HepG2 (cell line): ENCODE measurements around the gene AGPAT3. TPM values are rescaled to one million over a fixed set of nuclear protein-coding genes. Genes with fewer than 3 reads are reported as not detected.

Experiments
- ATAC-seq: fragments of 200-7000 bp; cut with Tn5 transposase; 3 replicates; pipeline ENCODE4 v1.9.1; 2020; ENCODE audit warnings: mild to moderate bottlenecking, moderate library complexity
- BruUV-seq: library from RNA; stranded (reverse); fragments of 400-500 nt; replicated peaks from 2 replicates; lab custom pipeline; 2021; lab: Mats Ljungman, UMichigan
- CTCF ChIA-PET: fragments of 300-600 bp; formaldehyde crosslinking; extraction: SDS; loops from one replicate; lab custom pipeline; 2021; ENCODE audit warnings: low total read pairs, inconsistent platforms, low intra/inter-chr PET ratio; lab: Yijun Ruan, JAX
- POLR2A ChIA-PET: fragments of 350-600 bp; sonication (Branson Sonifier 250); formaldehyde crosslinking; loops from one replicate; lab custom pipeline; 2020; ENCODE audit warnings: antibody characterized with exemption, inconsistent platforms; lab: Yijun Ruan, JAX
- DNase-seq: peaks from one replicate; pipeline ENCODE4 v3.0.0-alpha.2; 2015; ENCODE audit warnings: low spot score
- FAIRE-seq: peaks from 3 replicates; lab custom pipeline; 2011; peaks lifted over from hg19 to GRCh38; lab: Jason Lieb, UNC
- H2AFZ ChIP-seq: one replicate; pipeline ENCODE4 v1.6.1; 2011; ENCODE audit warnings: low read length, inconsistent platforms
- H3K27ac ChIP-seq: fragments of 300-600 bp; 3 replicates; pipeline ENCODE4 v1.8.0; 2011; ENCODE audit warnings: mixed run types, mild to moderate bottlenecking, mixed read lengths, low read length, inconsistent platforms; ENCODE audit not compliant: insufficient read depth; ENCODE audit errors: extremely low read length
- H3K27me3 ChIP-seq, 2 experiments: fragments of 200-600 bp in 1 of 2; 2 replicates in 1 of 2; 3 replicates in 1 of 2; pipeline versions ENCODE4 v1.6.0 to v1.8.0; 2011; ENCODE audit warnings: low read length in 2 of 2, mild to moderate bottlenecking in 2 of 2, moderate library complexity in 2 of 2, inconsistent platforms in 1 of 2; ENCODE audit not compliant: insufficient read depth in 2 of 2, control insufficient read depth in 1 of 2
- H3K36me3 ChIP-seq, 2 experiments: fragments of 200-600 bp in 1 of 2; replicated peaks in 1 of 2; 2 replicates in 1 of 2; 3 replicates in 1 of 2; pipeline versions ENCODE4 v1.5.1 to v1.8.0; 2011; ENCODE audit warnings: low read length in 2 of 2, inconsistent platforms in 1 of 2; ENCODE audit not compliant: insufficient read depth in 2 of 2, control insufficient read depth in 1 of 2
- H3K4me1 ChIP-seq: 2 replicates; pipeline ENCODE4 v1.5.1; 2012; ENCODE audit warnings: low read length, inconsistent platforms; ENCODE audit not compliant: insufficient read depth
- H3K4me2 ChIP-seq: 2 replicates; pipeline ENCODE4 v1.6.0; 2011; ENCODE audit warnings: low read depth, low read length, inconsistent platforms
- H3K4me3 ChIP-seq, 3 experiments: fragments of 200-600 bp in 1 of 3; sonication (generic), shearing (Covaris generic) in 1 of 3; replicated peaks in 1 of 3; 2 replicates each; pipeline ENCODE4 v1.5.1; 2011 to 2016; ENCODE audit warnings: low read length in 3 of 3, inconsistent platforms in 2 of 3, low read depth in 2 of 3, mild to moderate bottlenecking in 2 of 3, control low read depth in 1 of 3, mixed read lengths in 1 of 3; ENCODE audit not compliant: insufficient read depth in 1 of 3
- H3K79me2 ChIP-seq: one replicate; pipeline ENCODE4 v1.6.1; 2011; ENCODE audit warnings: low read length, inconsistent platforms; ENCODE audit not compliant: insufficient read depth
- H3K9ac ChIP-seq: 2 replicates; pipeline ENCODE4 v1.6.0; 2011; ENCODE audit warnings: mild to moderate bottlenecking, low read depth, low read length, inconsistent platforms; ENCODE audit not compliant: insufficient read depth
- H3K9me3 ChIP-seq: 2 replicates; pipeline ENCODE4 v1.5.1; 2012; ENCODE audit warnings: mild to moderate bottlenecking, low read length
- H4K20me1 ChIP-seq: 2 replicates; pipeline ENCODE4 v1.6.0; 2011; ENCODE audit warnings: inconsistent platforms, mild to moderate bottlenecking, low read length, moderate library complexity; ENCODE audit not compliant: insufficient read depth
- ELK4 ChIP-seq: sonication (generic); formaldehyde crosslinking; IDR thresholded peaks from 2 replicates; pipeline ENCODE4 v1.9.0; 2021; ENCODE audit warnings: missing genetic modification reagents, borderline replicate concordance
- ERF ChIP-seq: IDR thresholded peaks from 2 replicates; pipeline ENCODE4 v1.6.1; 2018; ENCODE audit warnings: missing biosample characterization, missing genetic modification reagents
- FOXA1 ChIP-seq, 2 experiments: fragments of 450-650 bp in 1 of 2; sonication (generic) in 1 of 2; formaldehyde crosslinking in 1 of 2; IDR thresholded peaks; 2 replicates each; pipeline versions ENCODE4 v1.4.0 to v1.6.1; 2016 to 2020; ENCODE audit warnings: missing genetic modification reagents in 1 of 2
- HDAC1 ChIP-seq: sonication (generic); formaldehyde crosslinking; IDR thresholded peaks from 2 replicates; pipeline ENCODE4 v1.5.1; 2020; ENCODE audit warnings: mild to moderate bottlenecking, missing genetic modification reagents
- KLF11 ChIP-seq: IDR thresholded peaks from 2 replicates; pipeline ENCODE4 v1.6.1; 2016; ENCODE audit warnings: missing compliant biosample characterization
- MTA1 ChIP-seq: sonication (generic); formaldehyde crosslinking; IDR thresholded peaks from 2 replicates; pipeline ENCODE4 v1.4.0; 2020; ENCODE audit warnings: missing genetic modification reagents, mild to moderate bottlenecking, borderline replicate concordance
- RXRA ChIP-seq: sonication (generic); formaldehyde crosslinking; IDR thresholded peaks from 2 replicates; pipeline ENCODE4 v1.5.1; 2020; ENCODE audit warnings: missing genetic modification reagents
- SIX4 ChIP-seq: sonication (generic); formaldehyde crosslinking; IDR thresholded peaks from 2 replicates; pipeline ENCODE4 v1.4.0; 2020; ENCODE audit warnings: missing genetic modification reagents
- TCF7 ChIP-seq: sonication (generic); IDR thresholded peaks from 2 replicates; pipeline ENCODE4 v1.6.1; 2016; ENCODE audit warnings: antibody characterized with exemption, low read depth
- TMF1 ChIP-seq: sonication (generic); formaldehyde crosslinking; IDR thresholded peaks from 2 replicates; pipeline ENCODE4 v1.8.1; 2022; ENCODE audit warnings: low read depth, missing genetic modification reagents
- ZFP62 ChIP-seq: sonication (generic); formaldehyde crosslinking; IDR thresholded peaks from 2 replicates; pipeline ENCODE4 v1.4.0; 2020; ENCODE audit warnings: missing genetic modification reagents
- ZFX ChIP-seq: sonication (generic); formaldehyde crosslinking; IDR thresholded peaks from 2 replicates; pipeline ENCODE4 v1.4.0; 2020; ENCODE audit warnings: mild to moderate bottlenecking, low read depth, missing genetic modification reagents, moderate library complexity
- ZKSCAN5 ChIP-seq: sonication (generic); formaldehyde crosslinking; IDR thresholded peaks from 2 replicates; pipeline ENCODE4 v1.5.1; 2020; ENCODE audit warnings: mild to moderate bottlenecking, missing genetic modification reagents
- WGBS: methylation state at CpG from one replicate; pipeline ENCODE4 v1.1.6; 2017; ENCODE audit warnings: low lambda C conversion rate; 5-methylcytosine and 5-hydroxymethylcytosine counted together
- in situ Hi-C: cut with HindIII; loops from 2 replicates; pipeline ENCODE4 v1.10.0; 2017; ENCODE audit warnings: low pct_unique_long_range_greater_than_20kb; ENCODE audit not compliant: extremely low pct_ligation_motif_present
- intact Hi-C: fragments of 100-400 bp; cut with micrococcal nuclease; formaldehyde crosslinking; loops from one replicate; pipeline ENCODE4 v1.10.0; 2022; ENCODE audit not compliant: unreplicated experiment
- polyA plus RNA-seq, 8 experiments: library from polyadenylated mRNA; depleted of rRNA in 3 of 8; stranded (reverse) in 7 of 8; unstranded in 1 of 8; fragments of >200 nt; fragmentation: Illumina TruSeq in 4 of 8; extraction: Trizol in 4 of 8; gene quantifications; 2 replicates each; pipeline versions ENCODE4 v1.2.1 to v1.2.3, GENCODE V29; 2011 to 2016; ENCODE audit warnings: low read depth in 4 of 8, missing spikeins in 1 of 8, mixed read lengths in 1 of 8; ENCODE audit not compliant: insufficient read depth in 1 of 8
- total RNA-seq, 5 experiments: library from RNA; depleted of rRNA; stranded (reverse); fragments of >200 nt; fragmentation: Illumina TruSeq; extraction: Trizol; gene quantifications; 2 replicates each; pipeline ENCODE4 v1.2.3, GENCODE V29; 2016; ENCODE audit warnings: low read depth in 1 of 5
- TF ChIP-seq, protein P1 (sequence below): sonication (generic); formaldehyde crosslinking; IDR thresholded peaks from 2 replicates; pipeline ENCODE4 v1.5.1; 2020; ENCODE audit warnings: mild to moderate bottlenecking, missing genetic modification reagents, moderate library complexity
- TF ChIP-seq, protein P2 (sequence below): sonication (generic); formaldehyde crosslinking; IDR thresholded peaks from 2 replicates; pipeline ENCODE4 v1.5.0; 2020; ENCODE audit warnings: mild to moderate bottlenecking, low read depth, missing genetic modification reagents, borderline replicate concordance
- TF ChIP-seq, protein P3 (sequence below): sonication (generic); formaldehyde crosslinking; IDR thresholded peaks from 2 replicates; pipeline ENCODE4 v1.5.1; 2020; ENCODE audit warnings: mild to moderate bottlenecking, missing genetic modification reagents, borderline replicate concordance

Gene AGPAT3
- total and polyA plus RNA-seq, 2 of the 13 experiments (the other 11 are each of a cell fraction or from before 2014, with no cell fraction given): 32.2 to 54.4 TPM

GRCh38 chr21:44010429-44010828 is 145.4 kb downstream of the AGPAT3 start:
- Histone ChIP-seq H3K4me2 (peak overlapping the region; percentile 81), H3K36me3 (no peaks in the 10 kb centered on the region), H3K27ac (no peak overlapping the region), H3K4me1 (peaks cover 50% of the 10 kb centered on the region), H4K20me1 (0 out of 2 replicates have a peak, but pooled peaks cover 9% of the 10 kb centered on the region), H3K9ac (0 out of 2 replicates have a peak overlapping the region, but pooled peaks have one; percentile 5), H3K27me3 (no peaks in the 10 kb centered on the region; a peak in 1 of 5 replicates), H2AFZ (no peak overlapping the region), H3K4me3 (peak overlapping the region in 1 of 3 experiments; percentile 83; a peak in 3 of 6 replicates), H3K79me2 (peaks cover 30% of the 10 kb centered on the region), H3K9me3 (no peaks in the 10 kb centered on the region)
- CTCF ChIA-PET: no interaction called here
- ATAC-seq (peak; percentile 65), FAIRE-seq (no peak), DNase-seq (peak; percentile 69)
- 7% methylated on average over 7 of the region's 9 CpGs for WGBS
- in situ Hi-C loops: no loop called here
- intact Hi-C loops: no loop called here
- no TSS peak for BruUV-seq
- POLR2A ChIA-PET: interaction anchor here (0.7 kb wide), 1 partner anchor 148 kb away, joined by 3 read pairs; no protein-coding TSS in a partner anchor
- TF ChIP-seq HDAC1 (CRISPR knock-in tag) (0 out of 2 replicates have a peak, but pooled peaks have one; percentile 44), RXRA (peak; percentile 63; the same call in 1 of the 2 replicates), FOXA1 (IDR thresholded peaks at IDR 0.05) (no peak), FOXA1 (CRISPR knock-in tag; IDR thresholded peaks at IDR 0.05) (peak; percentile 43; the same call in 1 of the 2 replicates), ZKSCAN5 (peak; percentile 71; the same call in 1 of the 2 replicates), ZFX (CRISPR knock-in tag) (peak; percentile 59; the same call in 1 of the 2 replicates), KLF11 (CRISPR knock-in tag) (no peak), TCF7 (no peak), ERF (peak; percentile 34; the same call in 1 of the 2 replicates), ZFP62 (no peak), TMF1 (CRISPR knock-in tag) (no peak), SIX4 (no peak), ELK4 (CRISPR knock-in tag) (no peak), MTA1 (peak; percentile 21; the same call in 1 of the 2 replicates)
- TF ChIP-seq, protein P1, sequence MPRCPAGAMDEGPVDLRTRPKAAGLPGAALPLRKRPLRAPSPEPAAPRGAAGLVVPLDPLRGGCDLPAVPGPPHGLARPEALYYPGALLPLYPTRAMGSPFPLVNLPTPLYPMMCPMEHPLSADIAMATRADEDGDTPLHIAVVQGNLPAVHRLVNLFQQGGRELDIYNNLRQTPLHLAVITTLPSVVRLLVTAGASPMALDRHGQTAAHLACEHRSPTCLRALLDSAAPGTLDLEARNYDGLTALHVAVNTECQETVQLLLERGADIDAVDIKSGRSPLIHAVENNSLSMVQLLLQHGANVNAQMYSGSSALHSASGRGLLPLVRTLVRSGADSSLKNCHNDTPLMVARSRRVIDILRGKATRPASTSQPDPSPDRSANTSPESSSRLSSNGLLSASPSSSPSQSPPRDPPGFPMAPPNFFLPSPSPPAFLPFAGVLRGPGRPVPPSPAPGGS (CRISPR knock-in tag): 0 out of 2 replicates have a peak, but pooled peaks have one; percentile 48
- TF ChIP-seq, protein P2, sequence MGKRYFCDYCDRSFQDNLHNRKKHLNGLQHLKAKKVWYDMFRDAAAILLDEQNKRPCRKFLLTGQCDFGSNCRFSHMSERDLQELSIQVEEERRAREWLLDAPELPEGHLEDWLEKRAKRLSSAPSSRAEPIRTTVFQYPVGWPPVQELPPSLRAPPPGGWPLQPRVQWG (CRISPR knock-in tag): no peak
- TF ChIP-seq, protein P3, sequence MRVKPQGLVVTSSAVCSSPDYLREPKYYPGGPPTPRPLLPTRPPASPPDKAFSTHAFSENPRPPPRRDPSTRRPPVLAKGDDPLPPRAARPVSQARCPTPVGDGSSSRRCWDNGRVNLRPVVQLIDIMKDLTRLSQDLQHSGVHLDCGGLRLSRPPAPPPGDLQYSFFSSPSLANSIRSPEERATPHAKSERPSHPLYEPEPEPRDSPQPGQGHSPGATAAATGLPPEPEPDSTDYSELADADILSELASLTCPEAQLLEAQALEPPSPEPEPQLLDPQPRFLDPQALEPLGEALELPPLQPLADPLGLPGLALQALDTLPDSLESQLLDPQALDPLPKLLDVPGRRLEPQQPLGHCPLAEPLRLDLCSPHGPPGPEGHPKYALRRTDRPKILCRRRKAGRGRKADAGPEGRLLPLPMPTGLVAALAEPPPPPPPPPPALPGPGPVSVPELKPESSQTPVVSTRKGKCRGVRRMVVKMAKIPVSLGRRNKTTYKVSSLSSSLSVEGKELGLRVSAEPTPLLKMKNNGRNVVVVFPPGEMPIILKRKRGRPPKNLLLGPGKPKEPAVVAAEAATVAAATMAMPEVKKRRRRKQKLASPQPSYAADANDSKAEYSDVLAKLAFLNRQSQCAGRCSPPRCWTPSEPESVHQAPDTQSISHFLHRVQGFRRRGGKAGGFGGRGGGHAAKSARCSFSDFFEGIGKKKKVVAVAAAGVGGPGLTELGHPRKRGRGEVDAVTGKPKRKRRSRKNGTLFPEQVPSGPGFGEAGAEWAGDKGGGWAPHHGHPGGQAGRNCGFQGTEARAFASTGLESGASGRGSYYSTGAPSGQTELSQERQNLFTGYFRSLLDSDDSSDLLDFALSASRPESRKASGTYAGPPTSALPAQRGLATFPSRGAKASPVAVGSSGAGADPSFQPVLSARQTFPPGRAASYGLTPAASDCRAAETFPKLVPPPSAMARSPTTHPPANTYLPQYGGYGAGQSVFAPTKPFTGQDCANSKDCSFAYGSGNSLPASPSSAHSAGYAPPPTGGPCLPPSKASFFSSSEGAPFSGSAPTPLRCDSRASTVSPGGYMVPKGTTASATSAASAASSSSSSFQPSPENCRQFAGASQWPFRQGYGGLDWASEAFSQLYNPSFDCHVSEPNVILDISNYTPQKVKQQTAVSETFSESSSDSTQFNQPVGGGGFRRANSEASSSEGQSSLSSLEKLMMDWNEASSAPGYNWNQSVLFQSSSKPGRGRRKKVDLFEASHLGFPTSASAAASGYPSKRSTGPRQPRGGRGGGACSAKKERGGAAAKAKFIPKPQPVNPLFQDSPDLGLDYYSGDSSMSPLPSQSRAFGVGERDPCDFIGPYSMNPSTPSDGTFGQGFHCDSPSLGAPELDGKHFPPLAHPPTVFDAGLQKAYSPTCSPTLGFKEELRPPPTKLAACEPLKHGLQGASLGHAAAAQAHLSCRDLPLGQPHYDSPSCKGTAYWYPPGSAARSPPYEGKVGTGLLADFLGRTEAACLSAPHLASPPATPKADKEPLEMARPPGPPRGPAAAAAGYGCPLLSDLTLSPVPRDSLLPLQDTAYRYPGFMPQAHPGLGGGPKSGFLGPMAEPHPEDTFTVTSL (CRISPR knock-in tag): peak; percentile 15; the same call in 1 of the 2 replicates
